ENCODE measurements around the gene ERLIN1.

Gene ERLIN1

DNA sequence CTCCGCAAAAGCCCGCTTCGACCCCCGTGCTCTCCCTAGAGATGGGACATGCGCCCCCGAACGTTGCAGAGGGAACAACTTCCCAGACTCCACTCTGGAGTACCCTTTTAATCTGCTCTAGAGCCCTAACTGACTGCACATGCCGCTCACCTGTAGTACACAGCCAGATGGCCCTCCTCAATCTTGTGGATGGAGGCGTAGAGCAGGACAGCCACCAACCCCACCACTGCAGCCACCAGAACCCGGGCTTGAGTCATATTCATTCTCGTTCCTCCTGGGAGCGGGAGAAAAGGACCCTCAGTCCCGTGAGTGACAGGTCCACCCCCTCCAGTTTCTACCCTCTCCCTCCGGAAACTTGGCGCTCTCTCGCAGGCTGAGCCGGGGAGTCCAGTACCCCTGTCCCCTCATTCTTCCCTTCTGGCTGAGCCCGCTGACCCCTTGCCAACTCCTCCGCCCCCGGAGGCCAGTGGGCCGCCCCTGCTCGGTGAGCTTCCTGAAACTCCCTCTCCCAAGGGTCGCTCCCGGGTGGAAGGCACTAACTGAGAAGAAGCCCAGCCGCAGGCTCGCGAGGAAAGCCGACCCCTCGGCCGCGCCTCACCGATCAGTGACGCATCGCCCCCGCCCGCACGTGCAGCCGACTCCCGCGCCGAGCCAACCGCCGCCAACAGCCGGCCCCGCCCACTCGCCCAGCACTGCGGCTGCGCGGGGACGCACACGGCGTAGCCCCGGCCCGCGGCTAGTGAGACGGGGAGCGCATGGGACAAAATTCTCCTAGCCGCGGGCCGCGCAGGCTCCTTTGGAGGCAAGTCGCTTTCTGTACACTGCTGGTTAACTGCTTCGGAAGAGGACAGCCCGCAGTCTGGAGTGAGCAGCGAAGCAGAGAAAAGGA lies at the start of gene ERLIN1:
Gene ERLIN1 (minus strand): TSS at position 666 of the 889 bp plus-strand sequence. CDS start 403 bp downstream, at position 263.
- peak; percentile 87 to 94 for DNase-seq (ENCODE audit: low read depth in 2 of 2)

DNA sequence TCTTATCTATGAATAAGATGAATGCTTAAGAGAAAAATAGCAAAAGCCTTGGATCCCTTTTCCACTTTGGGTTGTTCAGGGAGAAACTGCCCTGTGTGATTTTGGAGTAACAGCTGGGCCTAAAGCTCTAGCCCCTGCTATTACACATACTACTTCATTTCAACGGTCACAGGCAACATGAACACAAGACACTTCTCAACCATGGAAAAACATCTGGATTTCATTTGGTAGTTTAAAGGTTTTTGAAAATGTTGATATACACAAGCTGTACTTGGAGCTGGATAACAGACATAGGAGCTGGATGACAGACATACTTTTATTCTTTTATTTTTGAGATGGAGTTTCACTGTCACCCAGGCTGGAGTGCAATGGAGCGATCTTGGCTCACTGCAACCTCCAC lies 46.3 kb upstream of the ERLIN1 start:
- no peak for DNase-seq (ENCODE audit: low read depth in 2 of 2)

DNA sequence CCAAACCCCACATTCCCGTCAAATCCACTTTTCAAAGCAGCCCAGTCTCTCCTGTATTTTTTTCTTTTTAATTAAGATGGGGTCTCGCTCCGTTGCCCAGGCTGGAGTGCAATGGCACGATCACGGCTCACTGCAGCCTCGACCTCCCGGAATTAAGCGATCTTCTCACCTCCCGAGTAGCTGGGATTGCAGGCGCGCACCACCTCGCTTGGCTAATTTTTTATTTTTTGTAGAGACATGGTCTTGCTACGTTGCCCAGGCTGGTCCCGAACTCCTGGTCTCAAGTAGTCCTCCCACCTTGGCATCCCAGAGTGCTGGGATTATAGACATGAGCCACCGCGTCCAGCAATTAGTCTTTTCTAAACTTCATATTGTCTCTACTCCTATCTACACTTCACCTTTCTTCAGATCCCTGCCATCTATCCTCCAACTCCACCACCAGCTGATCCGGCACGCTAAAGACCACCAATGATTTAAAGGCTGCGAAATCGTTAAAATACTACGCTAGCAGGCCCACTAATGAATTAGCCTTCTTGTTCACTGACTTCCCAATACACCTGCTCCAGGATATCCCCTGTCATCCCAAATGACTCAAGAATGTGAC lies 44.1 kb upstream of the ERLIN1 start:
- DNase-seq (ENCODE audit: low read depth in 2 of 2), result no peak

DNA sequence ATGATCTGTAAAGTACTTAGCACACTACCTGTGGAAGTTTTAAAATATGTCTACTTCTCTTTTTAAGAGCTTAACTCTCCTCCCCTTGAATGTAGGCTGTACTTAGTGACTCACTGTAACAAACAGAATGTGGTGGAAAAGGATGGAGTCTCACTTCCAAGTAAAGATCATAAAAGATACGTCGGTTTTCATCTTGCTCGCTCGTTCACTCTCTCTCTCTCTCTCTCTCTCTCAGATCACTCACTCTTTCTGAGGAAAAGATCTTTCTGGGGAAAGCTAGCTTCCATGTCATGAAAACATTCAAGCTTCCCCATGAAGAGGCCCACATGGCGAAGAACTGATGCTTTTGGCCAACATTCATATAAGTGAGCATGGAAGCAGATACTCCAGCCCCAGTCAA lies 38.0 kb upstream of the ERLIN1 start:
- no peak for DNase-seq (ENCODE audit: low read depth in 2 of 2)

DNA sequence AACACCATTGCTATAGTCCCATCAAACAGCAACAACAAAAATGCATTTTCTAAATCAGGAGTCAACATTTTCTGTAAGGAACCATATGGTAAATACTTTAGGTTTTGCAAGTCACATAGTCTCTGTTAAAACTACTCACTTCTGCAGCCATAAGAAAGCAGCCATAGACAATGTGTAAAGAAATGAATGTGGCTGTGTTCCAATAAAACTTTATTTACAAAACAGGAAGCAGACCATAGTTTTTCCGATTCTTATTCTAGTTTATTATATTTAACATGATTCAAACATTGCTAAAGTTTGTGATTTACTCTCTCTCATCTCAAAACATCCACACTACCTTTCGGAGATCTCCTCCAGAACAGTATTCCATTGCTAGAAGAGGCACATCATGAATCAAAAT lies 36.7 kb upstream of the ERLIN1 start:
- no peak for DNase-seq (ENCODE audit: low read depth in 2 of 2)

DNA sequence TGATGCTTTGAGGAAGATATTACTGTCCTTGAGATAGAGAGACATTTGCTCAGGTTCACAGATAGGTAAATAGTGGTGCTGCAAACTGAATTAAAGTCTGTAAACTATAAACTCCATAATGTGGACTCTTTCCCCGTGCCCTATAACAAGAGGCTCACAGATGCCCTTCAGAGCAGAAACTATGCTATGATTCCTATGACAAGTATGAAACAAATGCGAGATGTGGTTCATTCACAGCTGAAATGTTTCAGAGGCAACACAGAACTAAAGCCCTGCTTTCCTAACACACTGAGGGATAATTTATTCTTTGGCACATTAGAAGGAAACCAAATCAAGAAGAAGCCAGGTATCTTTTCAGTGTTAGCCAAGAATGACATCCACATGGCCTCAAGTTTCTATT lies 30.2 kb upstream of the ERLIN1 start:
- DNase-seq (ENCODE audit: low read depth in 2 of 2), result no peak

DNA sequence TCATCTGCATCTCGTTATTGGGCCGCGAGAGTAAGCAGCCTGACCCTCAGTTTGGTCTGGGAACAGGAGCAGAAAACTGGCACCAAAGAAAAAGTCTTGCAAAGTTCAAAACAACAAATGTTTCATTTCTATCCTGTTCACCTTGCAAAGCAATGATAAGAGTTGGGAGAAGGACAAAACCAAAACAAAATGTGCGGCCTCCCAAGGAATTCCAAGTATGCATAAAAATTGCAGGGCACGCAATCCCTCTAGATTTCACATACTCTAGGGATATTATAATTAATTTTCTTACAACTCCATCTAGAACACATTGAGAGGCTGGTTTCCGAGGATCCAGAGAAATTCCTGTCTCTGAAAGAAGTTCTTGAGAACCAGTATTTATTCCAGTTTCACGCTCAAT lies 23.5 kb upstream of the ERLIN1 start:
- no peak for DNase-seq (ENCODE audit: low read depth in 2 of 2)

DNA sequence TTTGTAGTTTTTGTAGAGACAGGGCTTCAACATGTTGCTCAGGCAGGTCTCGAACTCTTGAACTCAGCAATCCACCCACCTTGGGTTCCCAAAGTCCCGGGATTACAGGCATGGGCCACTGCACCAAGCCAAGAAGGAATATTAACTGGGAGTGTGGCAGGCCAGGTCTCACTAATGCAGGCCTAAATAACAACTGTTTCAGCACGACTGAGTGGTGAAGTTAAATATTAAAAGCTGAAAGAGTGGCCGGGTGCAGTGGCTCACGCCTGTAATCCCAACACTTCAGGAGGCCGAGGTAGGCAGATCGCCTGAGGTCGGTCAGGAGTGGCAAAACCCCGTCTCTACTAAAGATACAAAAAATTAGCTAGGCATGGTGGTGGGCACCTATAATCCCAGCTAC lies 22.4 kb upstream of the ERLIN1 start:
- DNase-seq (ENCODE audit: low read depth in 2 of 2), result no peak

DNA sequence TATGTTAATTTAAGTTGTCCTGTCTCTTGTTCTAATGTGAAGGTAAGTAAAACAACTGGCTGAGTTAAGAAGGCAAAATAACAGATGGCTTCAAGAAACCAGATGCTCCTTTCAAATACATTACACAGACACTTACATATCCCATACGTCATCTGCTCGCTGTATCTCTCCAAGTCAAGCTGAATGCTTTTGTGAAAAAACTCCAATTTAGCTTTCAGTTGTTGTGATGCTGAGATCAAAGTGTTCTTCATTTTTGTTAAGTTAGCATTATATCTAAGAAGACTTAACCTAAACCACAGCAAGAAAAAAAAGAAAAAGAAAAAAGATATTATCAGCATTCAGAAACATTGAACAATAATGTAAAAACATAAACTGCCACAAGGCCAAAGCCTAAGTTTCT lies 18.5 kb upstream of the ERLIN1 start:
- DNase-seq (ENCODE audit: low read depth in 2 of 2), result no peak

DNA sequence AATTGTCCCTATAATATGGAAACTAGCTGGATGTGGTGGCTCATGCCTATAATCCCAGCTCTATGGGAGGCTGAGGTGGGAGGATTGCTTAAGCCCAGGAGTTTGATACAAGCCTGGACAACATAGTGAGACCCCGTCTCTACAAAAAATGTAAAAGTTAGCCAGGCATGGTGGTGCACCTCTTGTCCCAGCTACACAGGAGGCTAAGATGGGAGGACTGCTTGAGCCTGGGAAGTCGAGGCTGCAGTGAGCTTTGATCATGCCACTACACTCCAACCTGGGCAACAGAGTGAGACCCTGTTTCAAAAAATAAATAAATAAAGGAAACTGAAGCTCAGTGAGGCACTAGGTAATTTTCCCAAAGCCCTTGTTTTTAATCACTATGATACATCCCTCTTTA lies 15.7 kb upstream of the ERLIN1 start:
- DNase-seq (ENCODE audit: low read depth in 2 of 2), result no peak

DNA sequence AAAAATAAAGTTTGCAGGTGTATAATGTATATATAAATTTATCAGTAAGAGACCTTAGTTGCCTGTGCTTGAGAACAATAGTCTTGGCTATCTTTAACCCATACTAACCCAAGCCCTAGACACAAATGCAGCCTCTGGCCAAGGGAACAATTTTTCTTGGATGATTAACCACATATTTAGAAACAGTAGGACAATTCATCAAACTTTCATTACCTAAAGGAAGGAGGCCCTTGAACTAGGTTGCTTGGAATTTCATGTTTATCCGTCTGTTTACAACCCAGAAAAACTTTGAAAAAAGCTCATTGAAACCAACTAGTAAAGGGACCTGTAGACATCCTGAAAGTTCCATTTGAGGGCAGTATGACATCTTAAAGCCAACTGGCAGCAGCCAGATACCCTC lies 8.9 kb upstream of the ERLIN1 start:
- DNase-seq (ENCODE audit: low read depth in 2 of 2), result no peak

DNA sequence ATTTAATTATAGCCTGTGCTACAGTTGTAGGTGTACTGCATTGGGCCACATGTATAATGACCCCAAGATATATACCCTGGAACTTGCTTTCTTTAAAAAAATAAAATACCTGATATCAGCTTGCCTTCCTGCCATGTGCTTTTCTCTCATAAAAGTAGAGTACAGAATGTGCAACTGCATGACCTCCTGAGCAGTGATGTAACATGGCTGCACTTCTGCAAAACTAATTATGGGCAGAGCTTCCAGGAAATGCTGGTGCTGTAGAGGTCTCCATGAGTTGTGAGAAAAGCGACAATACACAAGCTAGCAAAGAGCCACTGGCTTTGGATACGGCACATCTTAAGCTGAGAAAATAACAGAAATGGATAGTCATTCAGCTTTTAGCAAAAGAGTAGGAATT lies 6.5 kb upstream of the ERLIN1 start:
- DNase-seq (ENCODE audit: low read depth in 2 of 2), result no peak

DNA sequence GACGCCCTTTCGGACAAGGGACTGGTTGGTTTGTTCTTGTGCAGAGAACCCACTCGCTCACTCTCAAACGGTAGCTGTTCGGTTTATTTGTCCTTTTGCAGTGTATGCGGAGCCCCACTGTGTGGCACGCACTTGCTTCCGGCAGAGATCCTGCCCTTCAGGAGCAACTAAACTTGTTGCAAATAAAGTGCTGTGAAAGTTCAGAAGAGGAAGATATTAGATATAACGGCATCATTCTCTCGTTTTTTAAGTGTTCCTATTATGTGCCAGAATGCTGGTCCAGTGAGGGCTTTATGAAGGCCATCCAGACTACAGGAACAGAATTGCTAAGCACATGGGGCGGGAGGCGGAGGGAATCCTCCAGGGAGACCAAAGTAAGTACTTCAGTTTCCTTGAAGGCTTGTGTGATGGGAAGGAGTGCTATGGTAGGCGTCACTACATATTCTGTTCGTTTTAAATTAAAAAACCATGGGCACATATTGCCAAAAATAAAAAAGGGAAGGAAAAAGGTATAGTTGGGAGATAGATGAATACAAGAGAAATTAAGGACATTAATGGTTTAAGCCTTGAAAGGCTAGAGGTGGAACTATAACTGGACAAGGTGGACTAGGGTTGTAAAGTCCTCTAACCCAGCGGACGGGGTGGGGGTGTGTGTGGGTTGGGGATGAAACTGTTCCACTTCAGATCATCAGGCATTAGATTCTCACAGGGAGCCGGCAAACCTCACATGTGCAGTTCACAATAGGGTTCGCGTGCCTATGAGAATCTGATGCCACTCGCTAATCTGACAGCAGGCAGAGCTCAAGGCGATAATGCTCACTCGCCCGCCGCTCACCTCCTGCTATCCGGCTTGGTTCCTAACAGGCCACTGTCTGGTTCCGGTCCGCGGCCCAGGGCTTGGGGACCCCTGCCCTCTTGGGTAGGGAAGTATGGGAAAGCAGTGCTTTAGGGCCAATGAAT lies 704 bp upstream of the ERLIN1 start:
- DNase-seq (ENCODE audit: low read depth in 2 of 2), result peak in 1 of 2 donors; percentile 3

DNA sequence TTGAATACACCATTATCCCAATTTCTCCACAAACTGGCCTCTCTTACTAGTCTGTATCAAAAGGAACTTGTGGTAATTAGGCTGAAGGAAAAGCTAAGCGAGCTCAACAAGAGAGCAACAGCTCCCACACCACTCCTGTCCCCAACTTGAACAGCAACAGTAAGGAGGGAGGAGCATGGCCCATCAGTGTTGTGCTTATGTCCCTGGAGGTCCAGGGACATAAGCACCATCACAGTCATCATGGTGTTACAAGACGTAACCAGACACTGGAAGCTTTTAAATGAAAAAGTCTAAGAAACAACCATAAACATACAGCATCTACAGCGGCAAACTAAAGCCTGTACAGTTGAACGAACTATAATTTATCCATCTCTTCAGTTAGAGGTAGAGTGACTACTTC lies 989 bp downstream of the ERLIN1 start:
- no peak for DNase-seq (ENCODE audit: low read depth in 2 of 2)

DNA sequence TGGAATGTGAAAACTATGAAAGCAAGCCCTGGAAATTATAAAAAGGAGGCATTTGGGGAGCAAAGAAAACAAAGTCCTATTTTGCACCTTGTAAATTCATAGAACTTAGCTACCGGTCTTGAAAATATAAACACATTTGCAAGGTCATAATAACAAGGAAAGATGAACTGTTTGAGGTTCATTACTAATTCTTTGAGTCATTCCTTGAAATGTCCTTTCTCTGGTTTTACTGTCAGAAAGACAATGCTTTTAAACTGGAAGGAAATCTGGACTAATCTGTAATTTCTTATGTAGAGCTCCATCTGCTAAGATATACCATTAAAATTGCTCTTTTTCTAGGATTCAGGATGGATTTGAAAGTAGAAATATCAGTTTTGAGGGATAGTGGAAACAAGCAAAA lies 1.4 kb downstream of the ERLIN1 start:
- DNase-seq (ENCODE audit: low read depth in 2 of 2), result no peak

DNA sequence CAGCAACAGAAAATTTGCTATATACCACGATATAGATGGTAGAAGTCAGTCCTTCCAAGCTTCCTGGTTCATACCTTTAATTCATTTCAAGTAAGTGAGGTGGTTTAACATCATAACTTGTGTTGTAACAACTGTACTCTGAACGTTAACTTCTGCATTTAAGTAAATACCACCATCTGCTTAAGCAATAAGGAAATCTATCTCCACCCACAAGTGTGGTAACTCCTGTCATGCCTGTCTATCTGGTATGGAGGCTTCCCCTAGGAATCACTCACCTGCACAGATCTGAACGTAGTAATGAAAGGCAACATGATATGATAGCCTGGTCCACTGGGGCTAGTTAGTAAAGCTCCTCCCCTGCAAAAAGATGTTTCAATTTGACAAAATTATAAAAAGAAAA lies 2.3 kb downstream of the ERLIN1 start:
- DNase-seq (ENCODE audit: low read depth in 2 of 2), result no peak

DNA sequence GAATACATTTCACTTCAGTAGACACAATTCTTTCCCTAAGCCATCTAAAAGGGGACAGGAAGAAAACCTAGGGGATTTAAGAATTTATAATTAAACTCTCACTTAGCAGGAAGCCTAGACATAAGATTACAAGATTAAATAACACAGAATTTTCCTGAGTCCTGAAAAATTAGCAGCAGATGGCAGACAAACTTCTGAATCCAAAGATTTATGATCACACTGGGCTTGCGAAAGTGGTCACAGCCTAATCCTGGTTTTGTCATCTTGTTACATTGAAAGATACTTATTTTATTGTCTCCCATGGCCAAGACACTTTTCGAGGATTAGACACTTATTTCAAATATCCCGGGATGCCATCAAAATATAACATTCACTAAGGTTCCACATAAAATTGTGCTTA lies 2.9 kb downstream of the ERLIN1 start:
- no peak for DNase-seq (ENCODE audit: low read depth in 2 of 2)

DNA sequence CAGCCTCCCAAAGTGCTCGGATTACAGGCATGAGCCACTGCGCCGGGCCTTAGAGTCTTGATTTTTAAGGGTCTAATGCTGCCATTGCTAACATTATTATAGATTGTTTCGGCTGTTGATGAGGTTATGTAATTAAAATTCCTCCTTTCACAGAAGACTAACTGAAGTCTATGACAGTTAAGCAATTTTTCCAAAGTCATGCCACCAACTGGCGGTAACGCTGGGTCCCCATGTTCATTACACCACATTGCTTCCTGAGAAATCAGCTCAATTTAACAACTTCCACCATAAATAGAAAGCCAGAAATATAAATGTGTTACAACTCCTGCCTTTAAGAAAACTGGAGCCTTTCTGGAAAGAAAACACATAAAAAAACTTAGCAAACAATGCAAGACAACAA lies 3.5 kb downstream of the ERLIN1 start:
- DNase-seq (ENCODE audit: low read depth in 2 of 2), result no peak

DNA sequence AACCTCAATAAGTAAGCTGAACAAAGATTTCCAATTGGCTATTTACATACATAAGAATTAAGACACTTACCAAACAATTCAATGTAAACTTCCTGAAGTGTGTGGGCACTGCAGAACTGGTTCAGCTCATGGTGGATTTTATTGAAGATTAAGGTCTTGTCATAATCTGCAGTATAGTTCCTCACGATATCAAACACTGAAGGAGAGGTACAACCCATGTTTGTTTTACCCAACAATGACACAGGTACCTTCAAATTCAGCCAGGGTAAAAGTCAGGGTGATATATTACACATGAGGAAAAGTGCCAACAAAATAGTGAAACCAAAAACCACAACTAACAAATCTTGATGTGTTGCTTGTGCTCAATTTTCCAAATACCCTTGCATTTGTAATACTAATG lies 10.0 kb downstream of the ERLIN1 start:
- DNase-seq (ENCODE audit: low read depth in 2 of 2), result no peak

DNA sequence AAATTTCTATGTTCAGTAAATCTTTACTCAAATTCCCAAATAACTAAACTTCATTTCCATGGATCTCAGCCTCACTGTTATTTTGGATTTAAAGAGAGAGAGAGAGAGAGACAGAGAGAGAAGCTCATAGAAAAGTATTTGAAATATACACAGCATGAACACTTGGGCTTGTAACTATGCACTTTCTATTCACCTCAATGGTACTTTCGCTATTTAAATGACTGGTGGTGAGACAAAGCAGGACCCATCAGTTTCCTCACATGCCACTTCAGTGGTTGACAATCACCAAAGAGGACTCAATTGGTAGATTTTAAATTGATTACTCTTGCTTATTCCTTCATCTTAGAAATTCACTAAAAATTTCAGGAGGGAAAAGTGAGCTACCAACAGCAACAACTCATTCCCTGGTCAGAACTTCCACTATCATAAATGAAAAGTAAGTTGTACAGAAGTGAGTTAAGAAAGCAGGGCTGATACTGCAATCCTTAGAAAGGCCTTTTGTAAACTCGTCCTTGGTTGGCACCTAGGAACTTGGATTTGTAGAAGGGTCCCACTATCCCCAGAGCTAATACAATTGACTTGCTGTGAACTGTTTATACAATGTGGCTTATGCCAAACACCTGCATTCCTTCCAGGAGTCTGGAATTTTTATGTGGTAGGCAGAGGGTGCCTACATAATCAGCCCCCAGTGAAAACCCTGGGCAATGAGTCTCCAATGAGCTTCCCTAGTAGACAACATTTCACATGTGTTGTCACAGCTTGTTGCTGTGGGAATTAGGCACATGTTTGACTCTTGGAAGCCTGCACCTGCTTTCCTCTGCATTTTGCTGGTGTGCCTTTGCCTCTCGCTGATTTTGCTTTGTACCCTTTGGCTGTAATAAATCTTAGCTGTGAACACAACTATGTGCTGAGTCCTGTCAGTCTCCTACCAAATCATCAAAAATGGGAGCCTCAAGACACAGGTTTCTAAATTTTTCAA lies 10.8 kb downstream of the ERLIN1 start:
- no peak for DNase-seq (ENCODE audit: low read depth in 2 of 2)

DNA sequence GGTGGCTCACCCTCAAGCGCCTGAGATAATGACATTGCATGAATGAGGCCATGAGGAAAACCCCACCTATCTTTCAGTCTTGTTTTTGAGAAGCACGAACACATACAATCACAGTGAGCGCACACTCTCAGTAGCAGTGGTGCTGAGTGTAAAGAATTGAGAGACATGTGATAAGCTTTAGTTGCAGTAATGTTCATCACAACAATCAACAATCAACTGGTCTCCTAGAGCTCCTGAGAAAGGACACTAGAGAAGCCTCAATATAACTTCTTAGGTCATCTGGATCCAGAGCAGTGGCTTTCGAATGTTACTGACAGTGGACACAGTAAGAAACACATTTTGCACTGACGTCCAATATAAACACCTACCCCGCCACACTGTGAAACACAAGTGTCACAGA lies 12.8 kb downstream of the ERLIN1 start:
- DNase-seq (ENCODE audit: low read depth in 2 of 2), result no peak
